IMR-90 (cell line): Measurements from ENCODE around the gene GLUD1.
"Not testable (repeated sequence)": the region's sequence is repeated elsewhere in the genome, so short reads cannot be mapped to it uniquely, and the experiment has no call there.

Experiments
- CHD1 ChIP-seq: IDR thresholded peaks from 2 replicates; pipeline ENCODE4 v1.6.1; 2012; ENCODE audit warnings: low read depth, low read length, improper control_type of control experiment
- CTCF ChIP-seq: conservative IDR thresholded peaks from 2 replicates; pipeline ENCODE4 v1.5.1; 2012; ENCODE audit warnings: mild to moderate bottlenecking, low read depth, low read length, improper control_type of control experiment
- NFE2L2 ChIP-seq: fragments of 150-350 bp; IDR thresholded peaks from 2 replicates; pipeline ENCODE4 v1.6.1; 2016; ENCODE audit warnings: low read depth, mild to moderate bottlenecking, low read length
- USF2 ChIP-seq: fragments of 150-350 bp; IDR thresholded peaks from 2 replicates; pipeline ENCODE4 v1.6.1; 2017; ENCODE audit warnings: mild to moderate bottlenecking, antibody characterized with exemption, low read length, low read depth

GRCh38 chr10:87132176-87132575 is 37.5 kb upstream of the GLUD1 start:
- TF ChIP-seq CTCF, USF2, CHD1, NFE2L2: not testable (repeated sequence)
